HepG2 (cell line): ENCODE results near the gene GTF2H1. TPM values are rescaled to one million over a fixed set of nuclear protein-coding genes. Genes with fewer than 3 reads are reported as not detected.

Experiments
- ARNT ChIP-seq: fragments of 450-650 bp; IDR thresholded peaks from 2 replicates; pipeline ENCODE4 v1.6.1; 2017
- ATM ChIP-seq: fragments of 450-650 bp; IDR thresholded peaks from 2 replicates; pipeline ENCODE4 v1.7.1; 2017; ENCODE audit warnings: mild to moderate bottlenecking, borderline replicate concordance
- CHD4 ChIP-seq: fragments of 200-600 bp; sonication (generic); IDR thresholded peaks from 2 replicates; pipeline ENCODE4 v1.7.0; 2017; ENCODE audit warnings: mild to moderate bottlenecking, low read length, borderline replicate concordance
- HOXA5 ChIP-seq: sonication (generic); formaldehyde crosslinking; IDR thresholded peaks from 2 replicates; pipeline ENCODE4 v1.4.0; 2020; ENCODE audit warnings: missing genetic modification reagents
- IRF2 ChIP-seq: IDR thresholded peaks from 2 replicates; pipeline ENCODE4 v1.6.1; 2018; ENCODE audit warnings: missing genetic modification reagents, missing compliant biosample characterization
- MAZ ChIP-seq, 2 experiments: sonication (generic) in 1 of 2; formaldehyde crosslinking in 1 of 2; IDR thresholded peaks; 2 replicates each; pipeline versions ENCODE4 v1.5.0 to v1.6.1; 2012 to 2020; ENCODE audit warnings: low read depth in 2 of 2, mild to moderate bottlenecking in 2 of 2, borderline replicate concordance in 1 of 2, improper control_type of control experiment in 1 of 2, low read length in 1 of 2, missing genetic modification reagents in 1 of 2, moderate library complexity in 1 of 2
- NR2F2 ChIP-seq: IDR thresholded peaks from 2 replicates; pipeline ENCODE4 v1.6.1; 2012; ENCODE audit warnings: low read depth, inconsistent platforms, borderline replicate concordance
- SETDB1 ChIP-seq: sonication (generic); formaldehyde crosslinking; IDR thresholded peaks from 2 replicates; pipeline ENCODE4 v1.5.1; 2020; ENCODE audit warnings: missing genetic modification reagents, mild to moderate bottlenecking, borderline replicate concordance
- TGIF2 ChIP-seq: IDR thresholded peaks from 2 replicates; pipeline ENCODE4 v1.6.1; 2016; ENCODE audit warnings: control low read depth, missing compliant biosample characterization
- ZFY ChIP-seq: sonication (generic); formaldehyde crosslinking; IDR thresholded peaks from 2 replicates; pipeline ENCODE4 v1.4.0; 2020; ENCODE audit warnings: missing genetic modification reagents
- ZNF232 ChIP-seq: sonication (generic); formaldehyde crosslinking; IDR thresholded peaks from 2 replicates; pipeline ENCODE4 v1.4.0; 2020; ENCODE audit warnings: missing genetic modification reagents, borderline replicate concordance
- ZNF234 ChIP-seq: sonication (generic); formaldehyde crosslinking; conservative IDR thresholded peaks from 2 replicates; pipeline ENCODE4 v1.5.1; 2020; ENCODE audit warnings: mild to moderate bottlenecking, missing genetic modification reagents
- ZNF891 ChIP-seq: sonication (generic); formaldehyde crosslinking; IDR thresholded peaks from 2 replicates; pipeline ENCODE4 v1.5.0; 2020; ENCODE audit warnings: mild to moderate bottlenecking, missing genetic modification reagents
- ZSCAN31 ChIP-seq: sonication (generic); formaldehyde crosslinking; IDR thresholded peaks from 2 replicates; pipeline ENCODE4 v1.5.0; 2020; ENCODE audit warnings: low read depth, mild to moderate bottlenecking, missing genetic modification reagents
- polyA plus RNA-seq, 8 experiments: library from polyadenylated mRNA; depleted of rRNA in 3 of 8; stranded (reverse) in 7 of 8; unstranded in 1 of 8; fragments of >200 nt; fragmentation: Illumina TruSeq in 4 of 8; extraction: Trizol in 4 of 8; gene quantifications; 2 replicates each; pipeline versions ENCODE4 v1.2.1 to v1.2.3, GENCODE V29; 2011 to 2016; ENCODE audit warnings: low read depth in 4 of 8, missing spikeins in 1 of 8, mixed read lengths in 1 of 8; ENCODE audit not compliant: insufficient read depth in 1 of 8
- total RNA-seq, 5 experiments: library from RNA; depleted of rRNA; stranded (reverse); fragments of >200 nt; fragmentation: Illumina TruSeq; extraction: Trizol; gene quantifications; 2 replicates each; pipeline ENCODE4 v1.2.3, GENCODE V29; 2016; ENCODE audit warnings: low read depth in 1 of 5
- TF ChIP-seq, protein P1 (sequence below): sonication (generic); formaldehyde crosslinking; IDR thresholded peaks from 2 replicates; pipeline ENCODE4 v1.4.0; 2020; ENCODE audit warnings: missing genetic modification reagents, borderline replicate concordance
- TF ChIP-seq, protein P2 (sequence below): sonication (generic); formaldehyde crosslinking; IDR thresholded peaks from 2 replicates; pipeline ENCODE4 v1.4.0; 2020; ENCODE audit warnings: mild to moderate bottlenecking, missing genetic modification reagents
- TF ChIP-seq, protein P3 (sequence below): IDR thresholded peaks from 2 replicates; pipeline ENCODE4 v1.6.1; 2012; ENCODE audit warnings: inconsistent platforms

Gene GTF2H1
- total and polyA plus RNA-seq, 2 of the 13 experiments (the other 11 are each of a cell fraction or from before 2014, with no cell fraction given), result 15.7 to 51.4 TPM

DNA sequence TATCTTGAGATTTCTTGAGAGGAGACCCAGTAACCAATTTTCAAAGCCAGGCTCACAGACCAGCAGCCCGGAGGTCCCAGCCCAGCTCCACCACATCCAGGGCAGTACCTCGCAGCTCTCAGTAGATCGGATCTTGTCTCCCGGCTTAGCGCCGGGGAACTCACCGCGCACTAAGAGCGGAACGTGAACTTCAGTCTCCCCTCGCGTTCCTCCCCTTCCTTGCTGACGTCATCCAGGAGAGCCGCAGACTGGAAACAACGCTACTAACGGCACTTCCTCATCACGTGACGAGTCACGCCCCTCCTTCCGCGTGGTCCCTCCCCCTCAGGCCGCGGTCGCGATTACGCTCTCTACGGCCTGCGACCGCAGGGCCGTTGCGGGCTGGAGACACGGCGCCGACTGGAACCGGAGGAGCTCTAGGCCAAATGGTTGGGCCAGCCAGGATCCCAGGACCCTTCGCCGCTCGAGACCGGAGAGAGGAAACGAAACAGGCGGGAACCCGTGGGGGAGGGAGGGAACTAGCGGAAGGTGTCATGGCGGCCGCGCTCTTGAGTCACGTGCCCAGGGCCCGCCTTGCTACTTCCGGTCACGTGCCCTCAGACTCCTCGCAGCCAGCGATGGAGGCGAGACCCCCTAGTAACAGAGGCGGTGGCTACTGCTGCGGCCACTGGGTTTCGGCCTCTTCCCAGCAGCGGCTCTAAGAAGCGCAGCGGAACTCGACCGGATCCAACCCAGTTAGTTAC, at the start of gene GTF2H1, which contains the start of gene HPS5 (continued):
- TF ChIP-seq, protein P1, sequence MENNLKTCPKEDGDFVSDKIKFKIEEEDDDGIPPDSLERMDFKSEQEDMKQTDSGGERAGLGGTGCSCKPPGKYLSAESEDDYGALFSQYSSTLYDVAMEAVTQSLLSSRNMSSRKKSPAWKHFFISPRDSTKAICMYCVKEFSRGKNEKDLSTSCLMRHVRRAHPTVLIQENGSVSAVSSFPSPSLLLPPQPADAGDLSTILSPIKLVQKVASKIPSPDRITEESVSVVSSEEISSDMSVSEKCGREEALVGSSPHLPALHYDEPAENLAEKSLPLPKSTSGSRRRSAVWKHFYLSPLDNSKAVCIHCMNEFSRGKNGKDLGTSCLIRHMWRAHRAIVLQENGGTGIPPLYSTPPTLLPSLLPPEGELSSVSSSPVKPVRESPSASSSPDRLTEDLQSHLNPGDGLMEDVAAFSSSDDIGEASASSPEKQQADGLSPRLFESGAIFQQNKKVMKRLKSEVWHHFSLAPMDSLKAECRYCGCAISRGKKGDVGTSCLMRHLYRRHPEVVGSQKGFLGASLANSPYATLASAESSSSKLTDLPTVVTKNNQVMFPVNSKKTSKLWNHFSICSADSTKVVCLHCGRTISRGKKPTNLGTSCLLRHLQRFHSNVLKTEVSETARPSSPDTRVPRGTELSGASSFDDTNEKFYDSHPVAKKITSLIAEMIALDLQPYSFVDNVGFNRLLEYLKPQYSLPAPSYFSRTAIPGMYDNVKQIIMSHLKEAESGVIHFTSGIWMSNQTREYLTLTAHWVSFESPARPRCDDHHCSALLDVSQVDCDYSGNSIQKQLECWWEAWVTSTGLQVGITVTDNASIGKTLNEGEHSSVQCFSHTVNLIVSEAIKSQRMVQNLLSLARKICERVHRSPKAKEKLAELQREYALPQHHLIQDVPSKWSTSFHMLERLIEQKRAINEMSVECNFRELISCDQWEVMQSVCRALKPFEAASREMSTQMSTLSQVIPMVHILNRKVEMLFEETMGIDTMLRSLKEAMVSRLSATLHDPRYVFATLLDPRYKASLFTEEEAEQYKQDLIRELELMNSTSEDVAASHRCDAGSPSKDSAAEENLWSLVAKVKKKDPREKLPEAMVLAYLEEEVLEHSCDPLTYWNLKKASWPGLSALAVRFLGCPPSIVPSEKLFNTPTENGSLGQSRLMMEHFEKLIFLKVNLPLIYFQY (CRISPR knock-in tag), result peak; percentile 87
- TF ChIP-seq SETDB1 (CRISPR knock-in tag) (no peak), MAZ (IDR thresholded peaks at IDR 0.05; ENCODE audit: borderline replicate concordance, low read depth, low read length) (0 out of 2 replicates have a peak, but pooled peaks have one; percentile 21), MAZ (CRISPR knock-in tag; IDR thresholded peaks at IDR 0.05; ENCODE audit: low read depth) (peak; percentile 93), ZNF234 (CRISPR knock-in tag) (no peak), ZSCAN31 (CRISPR knock-in tag) (peak; percentile 67; the same call in 1 of the 2 replicates), ZFY (CRISPR knock-in tag) (peak; percentile 95), ZNF891 (peak; percentile 97), IRF2 (peak; percentile 91), HOXA5 (CRISPR knock-in tag) (no peak), CHD4 (no peak), NR2F2 (no peak), ARNT (no peak), ATM (no peak), TGIF2 (CRISPR knock-in tag) (peak; percentile 76; the same call in 1 of the 2 replicates), ZNF232 (CRISPR knock-in tag) (0 out of 2 replicates have a peak, but pooled peaks have one; percentile 62)
- TF ChIP-seq, protein P2, sequence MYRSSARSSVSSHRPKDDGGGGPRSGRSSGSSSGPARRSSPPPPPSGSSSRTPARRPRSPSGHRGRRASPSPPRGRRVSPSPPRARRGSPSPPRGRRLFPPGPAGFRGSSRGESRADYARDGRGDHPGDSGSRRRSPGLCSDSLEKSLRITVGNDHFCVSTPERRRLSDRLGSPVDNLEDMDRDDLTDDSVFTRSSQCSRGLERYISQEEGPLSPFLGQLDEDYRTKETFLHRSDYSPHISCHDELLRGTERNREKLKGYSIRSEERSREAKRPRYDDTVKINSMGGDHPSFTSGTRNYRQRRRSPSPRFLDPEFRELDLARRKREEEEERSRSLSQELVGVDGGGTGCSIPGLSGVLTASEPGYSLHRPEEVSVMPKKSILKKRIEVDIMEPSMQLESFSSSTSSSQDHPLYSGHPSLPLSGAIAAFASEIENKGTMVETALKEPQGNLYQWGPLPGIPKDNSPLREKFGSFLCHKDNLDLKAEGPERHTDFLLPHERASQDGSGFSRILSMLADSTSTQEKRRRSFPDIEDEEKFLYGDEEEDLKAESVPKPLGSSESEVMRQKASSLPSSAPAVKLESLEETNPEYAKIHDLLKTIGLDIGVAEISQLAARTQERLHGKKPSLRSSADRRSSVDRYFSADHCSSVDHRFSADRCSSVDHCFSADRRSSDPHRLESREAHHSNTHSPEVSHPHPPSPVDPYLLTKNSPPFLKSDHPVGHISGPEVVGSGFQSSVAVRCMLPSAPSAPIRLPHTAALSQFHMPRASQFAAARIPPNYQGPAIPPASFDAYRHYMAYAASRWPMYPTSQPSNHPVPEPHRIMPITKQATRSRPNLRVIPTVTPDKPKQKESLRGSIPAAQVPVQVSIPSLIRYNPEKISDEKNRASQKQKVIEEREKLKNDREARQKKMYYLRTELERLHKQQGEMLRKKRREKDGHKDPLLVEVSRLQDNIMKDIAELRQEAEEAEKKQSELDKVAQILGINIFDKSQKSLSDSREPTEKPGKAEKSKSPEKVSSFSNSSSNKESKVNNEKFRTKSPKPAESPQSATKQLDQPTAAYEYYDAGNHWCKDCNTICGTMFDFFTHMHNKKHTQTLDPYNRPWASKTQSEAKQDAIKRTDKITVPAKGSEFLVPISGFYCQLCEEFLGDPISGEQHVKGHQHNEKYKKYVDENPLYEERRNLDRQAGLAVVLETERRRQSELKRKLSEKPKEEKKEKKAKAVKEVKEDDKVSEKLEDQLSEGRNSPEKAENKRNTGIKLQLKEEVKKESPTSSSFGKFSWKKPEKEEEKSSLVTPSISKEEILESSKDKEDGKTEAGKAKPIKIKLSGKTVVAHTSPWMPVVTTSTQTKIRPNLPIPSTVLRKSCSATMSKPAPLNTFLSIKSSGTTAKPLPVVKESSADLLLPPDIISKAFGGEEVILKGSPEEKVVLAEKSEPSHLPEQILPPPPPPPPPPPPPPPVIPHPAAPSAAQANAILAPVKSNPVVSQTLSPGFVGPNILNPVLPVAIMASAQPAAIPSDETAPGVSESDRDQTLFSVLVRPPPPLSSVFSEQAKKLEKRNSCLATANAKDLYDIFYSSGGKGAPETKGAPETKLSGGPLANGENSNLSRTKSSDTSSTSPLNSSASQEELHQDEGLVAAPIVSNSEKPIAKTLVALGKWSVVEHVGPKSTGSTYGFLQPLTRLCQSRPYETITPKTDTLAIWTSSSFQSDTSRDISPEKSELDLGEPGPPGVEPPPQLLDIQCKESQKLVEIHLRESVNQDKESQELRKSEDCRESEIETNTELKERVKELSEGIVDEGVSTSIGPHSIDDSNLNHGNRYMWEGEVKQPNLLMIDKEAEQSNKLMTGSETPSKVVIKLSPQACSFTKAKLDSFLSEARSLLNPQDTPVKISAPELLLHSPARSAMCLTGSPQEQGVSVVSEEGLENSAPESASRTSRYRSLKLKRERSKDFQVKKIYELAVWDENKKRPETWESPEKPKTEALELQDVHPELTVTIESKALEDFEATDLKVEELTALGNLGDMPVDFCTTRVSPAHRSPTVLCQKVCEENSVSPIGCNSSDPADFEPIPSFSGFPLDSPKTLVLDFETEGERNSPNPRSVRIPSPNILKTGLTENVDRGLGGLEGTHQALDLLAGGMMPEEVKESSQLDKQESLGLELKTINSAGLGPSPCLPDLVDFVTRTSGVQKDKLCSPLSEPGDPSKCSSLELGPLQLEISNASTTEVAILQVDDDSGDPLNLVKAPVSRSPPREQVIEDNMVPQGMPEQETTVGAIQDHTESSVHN (CRISPR knock-in tag), result peak; percentile 90; the same call in 1 of the 2 replicates
- TF ChIP-seq, protein P3, sequence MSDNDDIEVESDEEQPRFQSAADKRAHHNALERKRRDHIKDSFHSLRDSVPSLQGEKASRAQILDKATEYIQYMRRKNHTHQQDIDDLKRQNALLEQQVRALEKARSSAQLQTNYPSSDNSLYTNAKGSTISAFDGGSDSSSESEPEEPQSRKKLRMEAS, result peak; percentile 98
